Testis (tissue), 2 donors: Measurements from ENCODE around the gene EIF4B.

ENCODE experiments used
- CTCF ChIP-seq, 3 experiments: fragments of 450-650 bp in 2 of 3; fragments of 200-600 bp in 1 of 3; sonication (generic) in 1 of 3; IDR thresholded peaks; one replicate each; pipeline ENCODE4 v1.5.1; 2016 to 2019; ENCODE audit warnings: antibody characterized with exemption in 3 of 3, mild to moderate bottlenecking in 2 of 3, moderate library complexity in 1 of 3
- POLR2A ChIP-seq: fragments of 450-650 bp; IDR thresholded peaks from one replicate; pipeline ENCODE4 v1.6.1; 2017; ENCODE audit warnings: antibody characterized with exemption, mild to moderate bottlenecking, moderate library complexity

DNA sequence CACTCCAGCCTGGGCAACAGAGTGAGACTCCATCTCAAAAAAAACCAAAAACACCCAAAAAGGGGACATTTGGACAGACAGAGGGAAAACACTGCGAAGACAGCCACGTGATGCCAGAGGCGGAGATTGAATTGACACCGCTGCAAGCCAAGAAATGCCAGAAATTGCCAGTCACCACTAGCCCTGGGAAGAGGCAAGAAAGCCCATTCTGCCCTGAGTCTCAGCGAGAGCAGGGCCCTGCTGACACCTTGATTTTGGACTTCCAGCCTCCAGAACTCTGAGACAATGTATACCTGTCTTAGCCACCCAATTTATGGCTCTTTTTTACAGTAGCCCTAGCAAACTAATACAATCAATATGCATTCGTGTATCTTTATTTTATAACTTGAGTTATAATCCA lies 83.8 kb downstream of the EIF4B start:
- TF ChIP-seq POLR2A (no peak), CTCF (IDR thresholded peaks at IDR 0.05) (no peak)
